Ramos (cell line): ENCODE results near the gene ACD.

ENCODE experiments used
- in situ Hi-C: fragments of 300-500 bp; cut with MboI; formaldehyde crosslinking; loops from one replicate; pipeline ENCODE4 v1.14.3; 2022; ENCODE audit warnings: low sequenced_read_pairs; ENCODE audit not compliant: unreplicated experiment

ACD gene

DNA sequence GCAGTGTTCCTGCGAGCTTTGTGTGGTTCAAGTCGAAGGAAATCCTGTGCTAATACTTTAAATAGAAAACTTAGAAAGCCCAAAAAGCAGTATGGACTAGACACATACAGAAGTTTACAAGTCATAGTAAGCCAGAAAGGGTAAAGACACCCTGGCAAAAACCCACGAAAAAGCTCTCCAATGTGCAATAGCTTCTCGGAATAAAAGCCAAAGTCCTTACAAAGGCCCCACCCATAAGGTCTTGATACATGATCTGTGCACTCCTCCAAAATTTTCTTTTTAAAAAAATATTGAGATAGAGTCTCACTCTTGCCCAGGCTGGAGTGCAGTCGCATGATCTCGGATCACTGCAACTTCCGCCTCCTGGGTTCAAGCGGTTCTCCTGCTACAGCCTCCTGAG lies 16.9 kb upstream of the ACD start:
- in situ Hi-C loops, result loop anchor here (5.0 to 10.0 kb wide), 2 partner anchors 250 to 368 kb away; no protein-coding TSS in a partner anchor

DNA sequence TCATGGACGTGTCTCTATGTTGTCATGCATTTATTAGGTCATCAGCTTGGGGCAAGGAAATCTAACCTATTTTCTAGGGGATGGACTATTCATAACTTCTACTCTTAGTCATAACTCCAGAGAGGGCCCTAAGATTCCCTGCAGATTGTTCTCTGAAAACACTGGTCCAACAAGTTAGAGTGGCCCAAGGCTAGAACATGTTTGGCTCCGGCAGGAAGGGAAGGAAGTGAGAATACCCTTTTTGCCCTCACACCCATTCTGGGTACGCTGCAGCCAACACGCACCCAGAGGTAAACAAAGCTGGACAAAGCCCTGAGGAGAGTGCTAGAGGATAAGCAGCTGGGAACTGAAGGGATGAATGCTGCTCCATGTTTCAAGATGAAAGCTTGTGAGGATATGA lies 16.5 kb upstream of the ACD start:
- in situ Hi-C loops, result loop anchor here (5.0 to 10.0 kb wide), 2 partner anchors 251 to 368 kb away; no protein-coding TSS in a partner anchor

DNA sequence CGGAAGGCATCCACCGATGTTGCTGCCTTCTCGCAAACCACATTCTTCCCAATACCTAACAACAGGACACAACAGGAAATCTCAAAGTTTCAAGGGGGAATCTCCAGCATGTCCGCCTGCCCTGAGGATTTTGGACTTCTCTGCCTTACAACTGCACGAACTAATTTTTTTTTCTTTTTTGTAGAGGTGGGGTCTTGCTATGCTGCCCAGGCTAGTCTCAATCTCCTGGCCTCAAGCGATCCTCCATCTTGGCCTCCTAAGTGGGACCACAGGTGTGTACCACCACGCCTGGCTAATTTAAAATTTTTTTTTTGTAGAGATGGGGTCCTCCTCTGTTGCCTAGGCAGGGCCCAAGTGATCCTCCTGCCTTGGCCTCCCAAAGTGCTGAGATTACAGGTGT lies 15.9 kb upstream of the ACD start:
- in situ Hi-C loops, result loop anchor here (5.0 to 10.0 kb wide), 2 partner anchors 251 to 369 kb away; no protein-coding TSS in a partner anchor

DNA sequence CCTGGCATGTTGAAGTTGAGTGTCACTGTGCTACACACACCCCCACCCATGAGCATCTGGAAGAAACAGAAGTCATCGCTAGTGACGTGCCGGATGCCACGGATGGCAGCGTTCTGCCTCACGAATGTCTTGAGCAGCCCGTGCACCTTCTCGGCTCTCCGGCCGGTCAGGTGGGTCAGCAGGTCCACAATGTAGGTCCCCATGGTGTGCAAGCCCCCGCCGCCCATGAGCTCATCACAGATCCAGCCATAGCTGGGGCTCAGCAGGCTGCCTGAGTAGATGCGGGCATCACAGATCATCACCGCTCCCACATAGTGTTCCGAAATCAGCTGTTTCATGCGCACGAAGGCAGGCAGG lies 15.5 kb upstream of the ACD start:
- in situ Hi-C loops, result loop anchor here (5.0 to 10.0 kb wide), 2 partner anchors 252 to 369 kb away; no protein-coding TSS in a partner anchor

DNA sequence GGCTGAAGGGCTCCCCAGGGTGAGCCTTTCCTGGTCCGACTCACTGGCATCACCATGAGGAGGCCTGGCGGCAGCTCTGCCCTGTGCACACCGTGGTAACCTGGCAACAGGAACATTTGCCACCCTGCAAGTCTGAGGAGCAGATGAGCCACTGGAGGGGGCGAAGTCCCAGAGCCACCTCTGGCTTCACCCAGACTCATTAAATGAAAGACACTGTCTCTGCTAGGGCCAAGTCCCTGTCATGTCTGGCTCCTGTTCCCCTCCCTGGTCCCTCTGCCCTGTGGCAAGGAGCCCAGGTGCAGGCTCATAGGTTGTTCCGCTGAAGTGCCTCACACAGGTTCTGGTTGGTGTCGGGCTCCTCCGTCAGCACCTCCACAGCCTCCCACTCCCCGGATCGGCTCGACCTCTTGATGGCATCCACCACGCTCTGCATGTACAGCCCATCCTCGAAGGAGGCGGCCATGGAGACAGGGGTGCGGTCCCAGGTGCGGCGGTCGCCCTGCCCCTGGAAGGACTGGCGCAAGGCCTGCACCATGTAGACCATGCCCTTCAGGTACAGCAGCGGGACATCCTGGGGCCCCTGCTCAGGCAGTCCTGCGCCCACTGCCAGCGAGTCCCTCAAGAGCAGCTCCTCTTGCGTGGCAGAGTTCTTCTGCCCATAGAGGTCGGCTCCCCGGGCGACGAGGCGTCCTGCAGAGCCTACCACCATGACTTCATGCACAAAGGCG lies 15.0 kb upstream of the ACD start:
- in situ Hi-C loops, result loop anchor here (5.0 to 10.0 kb wide), 2 partner anchors 252 to 370 kb away; no protein-coding TSS in a partner anchor

- in situ Hi-C loops, result loop anchor here (10.0 kb wide), 1 partner anchor 371 kb away; no protein-coding TSS in a partner anchor
Observed at GRCh38 chr16:67673712-67674580, 13.9 kb upstream of the ACD start.

- in situ Hi-C loops, result loop anchor here (10.0 kb wide), 1 partner anchor 372 kb away; no protein-coding TSS in a partner anchor
Observed at GRCh38 chr16:67672739-67673662, 12.9 kb upstream of the ACD start.

GRCh38 chr16:67672306-67672705 lies 12.2 kb upstream of the ACD start:
- in situ Hi-C loops, result loop anchor here (10.0 kb wide), 1 partner anchor 372 kb away; no protein-coding TSS in a partner anchor

DNA sequence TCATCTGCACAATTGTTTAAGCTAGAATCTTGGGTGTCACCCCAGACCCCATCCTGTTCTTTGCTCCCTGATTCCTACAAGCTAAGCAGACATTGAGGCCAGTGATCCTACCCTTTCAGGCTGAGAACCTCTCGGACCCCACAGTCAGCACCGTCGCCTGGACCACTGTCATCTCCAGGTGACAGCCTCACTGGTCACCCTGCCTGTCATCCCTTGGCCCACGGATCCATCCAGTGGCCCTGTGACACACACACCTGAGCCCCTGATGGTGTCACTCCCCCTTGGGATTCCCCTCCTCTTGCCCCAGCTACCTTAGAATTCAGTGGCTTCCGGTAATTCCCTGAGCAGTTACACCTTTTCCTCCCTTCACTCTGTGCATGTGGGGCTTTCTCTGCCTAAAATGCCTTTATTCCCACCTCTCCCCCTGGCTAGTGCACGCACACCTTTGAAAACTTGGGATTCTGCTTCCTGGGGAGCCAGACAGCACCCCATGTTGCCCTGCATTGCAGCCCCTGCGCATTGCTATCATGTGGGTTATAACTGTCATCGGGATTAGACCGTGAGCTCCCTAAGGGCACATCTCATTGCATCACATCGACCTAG lies 9.5 kb upstream of the ACD start:
- in situ Hi-C loops, result loop anchor here (10.0 kb wide), 1 partner anchor 375 kb away; no protein-coding TSS in a partner anchor

- in situ Hi-C loops, result no loop called here
Observed at GRCh38 chr16:67668495-67669157, 8.6 kb upstream of the ACD start.

GRCh38 chr16:67667817-67668494 lies 7.9 kb upstream of the ACD start:
- in situ Hi-C loops, result no loop called here

DNA sequence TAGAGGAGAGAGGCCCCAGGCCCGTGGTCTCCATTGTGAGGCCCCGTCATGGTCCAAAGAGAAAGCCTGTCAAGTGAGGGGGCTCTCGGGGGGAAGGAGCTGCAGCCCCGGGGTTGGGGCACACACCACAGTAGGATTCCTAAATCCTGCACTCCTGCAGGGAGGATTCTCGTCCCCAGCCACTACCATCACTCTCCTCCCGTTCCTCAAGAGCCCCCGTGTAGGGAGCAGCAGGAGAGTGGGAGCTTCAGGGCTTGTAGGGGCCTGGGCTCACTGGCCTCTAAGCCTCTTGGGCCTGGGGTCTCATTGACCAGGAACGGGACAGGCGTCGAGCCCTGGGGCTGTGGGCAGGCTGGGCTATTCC lies 7.4 kb upstream of the ACD start:
- in situ Hi-C loops, result no loop called here

DNA sequence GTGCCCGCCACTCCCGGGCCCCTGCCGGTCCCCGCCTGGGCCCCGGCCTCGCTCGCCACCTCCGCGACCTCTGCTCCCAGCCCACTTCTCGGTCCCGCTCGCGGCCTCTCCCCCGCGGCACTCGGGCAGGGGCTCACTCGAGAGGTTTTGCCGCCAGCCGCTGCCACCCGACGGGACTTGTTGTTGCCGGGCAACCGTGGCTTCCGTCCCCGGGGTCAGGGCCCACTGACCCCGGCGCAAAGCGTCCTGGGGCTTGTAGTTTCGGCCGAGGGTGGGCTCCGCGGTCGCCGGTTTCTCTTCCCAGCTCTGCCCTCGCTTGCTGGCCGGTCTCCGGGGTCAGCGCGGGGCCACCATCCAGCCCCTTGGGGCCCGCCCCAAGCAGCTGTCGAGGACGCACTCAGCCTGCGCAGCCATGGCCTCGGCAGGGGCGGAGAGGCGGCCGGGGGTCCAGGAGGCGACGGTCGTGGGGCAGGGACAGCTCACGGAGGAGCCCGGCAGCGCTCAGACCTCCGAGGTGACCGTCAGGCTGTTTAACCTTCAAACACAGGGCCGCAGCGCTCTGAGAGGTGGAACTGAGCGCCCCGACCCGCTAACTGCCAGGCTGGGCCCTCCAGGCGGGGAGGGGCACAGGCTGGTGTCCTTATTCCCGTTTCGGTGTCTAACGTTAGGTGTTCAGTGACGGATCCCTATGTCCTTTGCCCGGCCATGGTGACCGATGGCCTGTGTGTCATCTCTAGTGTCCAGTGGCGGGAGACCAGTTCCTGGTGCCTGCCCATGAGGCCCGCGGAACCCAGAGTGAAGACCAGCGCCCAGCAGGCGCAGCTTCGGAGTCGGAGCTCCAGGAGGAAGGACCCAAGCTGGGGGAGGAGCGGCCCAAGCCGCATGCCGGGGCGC lies 6.7 kb upstream of the ACD start, which contains the start of the genes C16orf86 and ENKD1:
Gene C16orf86, plus strand, starts transcription at position 256 of the 894 bp plus-strand sequence. Its CDS starts 157 bp downstream, at position 413.
Gene ENKD1, minus strand, starts transcription at position 192 of the 894 bp plus-strand sequence. CDS start 308 bp downstream, outside the sequence.
- in situ Hi-C loops, result no loop called here

DNA sequence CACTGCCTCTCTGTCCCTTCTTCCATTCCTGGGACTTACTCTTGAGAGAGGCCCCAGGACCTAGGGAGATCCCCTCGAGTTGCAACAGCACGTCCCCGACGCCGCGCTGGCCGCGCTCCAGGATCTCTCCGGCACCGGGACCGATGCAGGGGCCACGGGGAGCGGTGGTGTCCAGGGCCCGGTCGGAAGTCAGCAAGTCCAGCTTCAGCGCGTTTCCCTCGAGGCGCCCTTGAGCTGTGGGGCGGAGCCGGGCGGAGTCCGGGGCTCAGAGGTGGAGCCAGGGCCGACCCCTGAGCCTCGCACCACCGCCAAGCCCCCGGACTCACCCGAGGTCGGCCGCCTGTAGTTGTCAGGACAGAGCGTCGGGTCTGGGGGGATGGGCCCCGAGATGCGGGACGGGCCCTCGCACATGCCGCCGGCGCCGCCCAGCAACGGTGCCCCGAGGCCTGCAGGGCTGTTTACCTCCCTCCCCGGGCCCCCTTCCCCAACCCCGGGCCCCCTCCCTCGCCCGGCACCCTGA lies 6.0 kb upstream of the ACD start:
- in situ Hi-C loops, result no loop called here

DNA sequence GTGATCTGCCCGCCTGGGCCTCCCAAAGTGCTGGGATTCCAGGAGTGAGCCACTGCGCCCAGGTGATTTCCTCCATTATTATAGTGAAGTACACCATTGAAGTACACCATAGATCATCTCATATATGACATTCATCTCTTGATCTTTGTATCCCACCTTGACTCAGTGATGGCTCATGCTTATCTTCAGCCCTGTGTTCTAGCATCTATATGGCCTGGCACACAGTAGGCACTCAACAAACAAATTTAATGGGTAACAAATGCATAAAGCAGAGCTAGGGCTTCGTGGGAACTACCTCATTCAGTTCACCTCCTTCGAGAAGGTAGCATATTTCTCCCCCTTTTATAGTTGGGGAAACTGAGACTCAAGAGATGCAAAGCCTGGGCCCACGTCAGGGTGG lies 5.5 kb upstream of the ACD start:
- in situ Hi-C loops, result no loop called here

- in situ Hi-C loops, result no loop called here
Observed at GRCh38 chr16:67664871-67665270, 4.8 kb upstream of the ACD start.

DNA sequence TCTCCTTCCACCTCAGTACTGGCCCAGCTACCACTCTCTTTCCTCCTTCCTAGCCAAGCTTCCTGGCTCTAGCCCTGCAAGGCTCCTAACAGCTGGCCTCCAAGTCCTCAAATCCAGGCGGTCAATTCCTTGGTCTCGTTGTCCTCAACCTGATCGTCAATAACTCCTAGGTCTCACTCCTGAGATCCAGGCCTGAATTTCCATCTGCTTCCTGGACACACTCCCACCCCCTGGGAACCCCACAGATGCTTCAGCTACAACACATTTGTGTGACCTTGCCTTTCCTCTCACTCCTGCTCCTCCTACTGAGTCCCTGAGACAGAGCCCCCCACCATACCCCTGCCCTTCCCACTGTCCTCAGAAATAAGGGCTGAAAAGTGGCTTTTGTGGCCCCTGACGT lies 4.2 kb upstream of the ACD start:
- in situ Hi-C loops, result no loop called here
